SH-SY5Y (cell line): ENCODE measurements around the gene ADCYAP1R1.

ENCODE experiments used
- GATA2 ChIP-seq: IDR thresholded peaks from 2 replicates; pipeline ENCODE4 v1.6.1; 2011; ENCODE audit warnings: mild to moderate bottlenecking, low read depth, low read length
- GATA3 ChIP-seq: IDR thresholded peaks from 2 replicates; pipeline ENCODE4 v1.6.1; 2011; ENCODE audit warnings: low read depth, mild to moderate bottlenecking, low read length, moderate library complexity

DNA sequence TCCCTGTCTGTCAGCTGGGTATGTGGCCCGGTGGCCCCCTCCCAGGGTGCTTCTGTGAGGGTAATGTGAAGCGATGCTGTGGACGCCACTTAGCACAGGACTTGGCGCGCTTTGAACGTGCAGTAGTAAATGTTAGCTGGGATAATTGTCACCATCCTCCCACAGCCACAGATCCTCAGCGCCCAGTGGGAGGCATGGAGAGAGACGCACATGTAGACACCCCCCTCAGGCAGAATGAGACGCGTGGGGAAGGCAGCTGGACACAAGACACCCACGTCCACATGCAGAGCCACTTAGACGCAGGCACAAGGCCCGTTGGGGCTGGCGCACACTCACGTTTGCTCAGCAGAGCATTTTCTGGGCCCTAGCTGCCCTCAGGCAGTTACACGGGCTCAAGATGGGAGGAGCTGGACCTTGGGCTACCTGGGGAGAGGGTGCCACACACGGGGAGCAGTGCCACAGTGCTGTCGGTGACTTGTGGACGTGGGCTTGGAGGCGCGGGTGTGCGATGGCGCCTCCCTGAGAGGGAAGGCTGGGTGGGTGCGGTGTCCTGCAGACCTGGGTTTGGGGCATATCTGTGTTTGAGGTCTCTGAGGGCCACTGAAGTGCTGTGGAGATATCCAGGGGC lies 26.4 kb downstream of the ADCYAP1R1 start:
- no peak for TF ChIP-seq GATA3
- TF ChIP-seq GATA2: no peak
